ENCODE data around the gene SIKE1. TPM values are rescaled to one million over a fixed set of nuclear protein-coding genes. Genes with fewer than 3 reads are reported as not detected.
"Not testable (repeated sequence)": the region's sequence is repeated elsewhere in the genome, so short reads cannot be mapped to it uniquely, and the experiment has no call there.

SIKE1 gene
- total RNA-seq = 55.0 to 60.0 TPM (median 56.2 TPM) in 3 replicates
- long read RNA-seq, transcript SIKE1-201 (5 exons, 2,190 nt) = major isoform, 9 of 13 reads
- long read RNA-seq, partial matches to known transcripts = 0 of 13 reads
- long read RNA-seq, other reads (novel, unspliced or antisense) = 3 of 13 reads

- H3K9me3 Mint-ChIP-seq (ENCODE audit: low read depth) = peaks cover 6% of the 10 kb centered on the region
Measured at GRCh38 chr1:114780344-114781226, at the start of gene SIKE1. SIKE1 (minus strand) TSS chr1:114780685; CDS start chr1:114780607, 78 bp downstream.

GRCh38 chr1:114830075-114830474 lies 49.6 kb upstream of the SIKE1 start:
- not testable (repeated sequence) for H3K36me3 Mint-ChIP-seq (ENCODE audit: low read depth); H3K4me3 Mint-ChIP-seq (ENCODE audit: unreplicated experiment); H3K27ac Mint-ChIP-seq (ENCODE audit: unreplicated experiment); DNase-seq (ENCODE audit: low spot score); H3K9me3 Mint-ChIP-seq (ENCODE audit: low read depth); H3K4me1 Mint-ChIP-seq (ENCODE audit: low read depth)
- peaks cover 24% of the 10 kb centered on the region for H3K27me3 Mint-ChIP-seq (ENCODE audit: low read depth)

More at GRCh38 chr1:114780344-114781226, at the start of gene SIKE1:
- Mint-ChIP-seq H3K27me3 (ENCODE audit: low read depth) (peaks cover 11% of the 10 kb centered on the region), H3K27ac (ENCODE audit: unreplicated experiment) (peak within 1 kb of the TSS; percentile 97), H3K4me3 (ENCODE audit: unreplicated experiment) (peak within 1 kb of the TSS; percentile 99), H3K36me3 (ENCODE audit: low read depth) (peaks cover 5% of the 10 kb centered on the region), H3K4me1 (ENCODE audit: low read depth) (peaks cover 28% of the 10 kb centered on the region)
- TF ChIP-seq CTCF (IDR thresholded peaks at IDR 0.05) = peak; percentile 39
- peak; percentile 96 for DNase-seq (ENCODE audit: low spot score)

- Mint-ChIP-seq H3K4me1 (ENCODE audit: low read depth) (no peaks in the 10 kb centered on the region), H3K27ac (ENCODE audit: unreplicated experiment) (no peak overlapping the region), H3K9me3 (ENCODE audit: low read depth) (peaks cover 9% of the 10 kb centered on the region), H3K27me3 (ENCODE audit: low read depth) (peaks cover 15% of the 10 kb centered on the region), H3K36me3 (ENCODE audit: low read depth) (no peaks in the 10 kb centered on the region), H3K4me3 (ENCODE audit: unreplicated experiment) (no peak overlapping the region)
- no peak for TF ChIP-seq CTCF (IDR thresholded peaks at IDR 0.05)
- DNase-seq (ENCODE audit: low spot score) = no peak
Measured at GRCh38 chr1:114828251-114828650, 47.8 kb upstream of the SIKE1 start.

DNA sequence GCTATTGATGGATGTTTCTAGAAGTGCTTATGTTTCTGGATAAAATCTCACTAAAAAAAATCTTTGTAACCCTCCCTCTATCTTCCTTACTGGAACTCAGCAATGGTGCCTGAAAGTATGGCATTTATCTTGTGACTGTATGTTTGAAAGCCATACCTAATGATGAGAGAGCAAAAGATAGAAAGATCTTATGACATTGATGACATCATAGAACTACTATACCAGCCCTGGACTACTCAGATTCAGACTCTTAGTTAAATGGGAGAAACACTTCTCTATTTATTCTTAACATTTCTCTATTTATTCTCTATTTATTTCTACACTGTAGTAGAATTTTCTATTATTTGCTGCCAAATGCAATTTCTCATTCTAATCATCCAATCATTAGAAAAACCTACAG lies 41.5 kb upstream of the SIKE1 start:
- no peak for TF ChIP-seq CTCF (IDR thresholded peaks at IDR 0.05)
- no peak for DNase-seq (ENCODE audit: low spot score)
- Mint-ChIP-seq H3K27ac (ENCODE audit: unreplicated experiment) (no peak overlapping the region), H3K4me1 (ENCODE audit: low read depth) (no peaks in the 10 kb centered on the region), H3K4me3 (ENCODE audit: unreplicated experiment) (no peak overlapping the region), H3K27me3 (ENCODE audit: low read depth) (peaks cover 9% of the 10 kb centered on the region), H3K9me3 (ENCODE audit: low read depth) (peaks cover 32% of the 10 kb centered on the region), H3K36me3 (ENCODE audit: low read depth) (no peaks in the 10 kb centered on the region)

GRCh38 chr1:114820392-114820791 lies 39.9 kb upstream of the SIKE1 start:
- H3K9me3 Mint-ChIP-seq (ENCODE audit: low read depth) = peaks cover 29% of the 10 kb centered on the region
- peaks cover 10% of the 10 kb centered on the region for H3K27me3 Mint-ChIP-seq (ENCODE audit: low read depth)
- H3K4me3 Mint-ChIP-seq (ENCODE audit: unreplicated experiment) = no peak overlapping the region
- TF ChIP-seq CTCF (IDR thresholded peaks at IDR 0.05) = no peak
- H3K36me3 Mint-ChIP-seq (ENCODE audit: low read depth) = no peaks in the 10 kb centered on the region
- H3K27ac Mint-ChIP-seq (ENCODE audit: unreplicated experiment) = no peak overlapping the region
- H3K4me1 Mint-ChIP-seq (ENCODE audit: low read depth) = no peaks in the 10 kb centered on the region
- DNase-seq (ENCODE audit: low spot score) = no peak

Data from chondrocyte (in vitro differentiated cells).